Neural cell (in vitro differentiated cells): ENCODE data around the gene SMC1A.

Source experiments
- CTCF ChIP-seq: fragments of 450-650 bp; IDR thresholded peaks from 2 replicates; pipeline ENCODE4 v1.5.1; 2014; ENCODE audit warnings: antibody characterized with exemption, mild to moderate bottlenecking, moderate library complexity; ENCODE audit not compliant: poor library complexity, severe bottlenecking
- EZH2 ChIP-seq: fragments of 200-600, 300-800 bp; shearing (Covaris generic), sonication (generic); IDR thresholded peaks from 2 replicates; pipeline ENCODE4 v1.6.1; 2014; ENCODE audit warnings: antibody characterized with exemption, low read length, borderline replicate concordance, mild to moderate bottlenecking; ENCODE audit not compliant: insufficient read depth, poor library complexity, severe bottlenecking
- POLR2AphosphoS5 ChIP-seq: IDR thresholded peaks from 2 replicates; pipeline ENCODE4 v1.6.1; 2012
- RAD21 ChIP-seq: fragments of 450-650 bp; conservative IDR thresholded peaks from 2 replicates; pipeline ENCODE4 v1.6.1; 2014; ENCODE audit warnings: antibody characterized with exemption, mild to moderate bottlenecking, moderate library complexity
- REST ChIP-seq: IDR thresholded peaks from 2 replicates; pipeline ENCODE4 v1.6.1; 2012; ENCODE audit warnings: borderline replicate concordance
- SMC3 ChIP-seq: fragments of 450-650 bp; conservative IDR thresholded peaks from 2 replicates; pipeline ENCODE4 v1.6.1; 2014; ENCODE audit warnings: antibody characterized with exemption, mild to moderate bottlenecking, moderate library complexity; ENCODE audit not compliant: poor library complexity

GRCh38 chrX:53421772-53422085 is 725 bp downstream of the SMC1A start:
- TF ChIP-seq CTCF (no peak), EZH2 (no peak), RAD21 (no peak), POLR2AphosphoS5 (no peak), REST (no peak), SMC3 (no peak)
